ENCODE measurements around the gene SPHK1.

DNA sequence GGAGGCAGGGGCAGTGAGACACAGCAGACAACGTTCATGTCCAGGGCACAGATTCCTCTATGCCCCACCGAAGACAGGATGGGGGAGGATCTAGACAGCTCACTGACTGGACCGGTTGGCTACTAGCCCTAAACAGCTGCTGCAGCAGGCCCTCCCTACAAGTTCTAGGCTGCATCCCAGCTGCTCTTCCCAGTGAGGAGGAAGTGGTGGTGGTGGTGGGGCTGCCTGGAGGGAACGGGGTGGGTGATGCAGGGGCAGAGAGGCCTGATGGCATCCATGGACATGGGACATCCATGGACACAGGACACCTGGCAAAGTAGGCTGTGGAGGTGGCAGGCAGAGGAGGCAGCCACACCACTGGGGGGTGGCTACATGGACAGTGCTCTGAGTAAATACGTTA, 18.3 kb downstream of the SPHK1 start:
- TF ChIP-seq POLR2A (IDR thresholded peaks at IDR 0.05) (no peak), CTCF (IDR thresholded peaks at IDR 0.05 in 4 of 5, conservative IDR thresholded peaks at IDR 0.05 in 1 of 5) (no peak)

All from gastrocnemius medialis (tissue), 4 donors.